Keratinocyte (primary cell): ENCODE results near the gene ARNT2.

Experiments
- EZH2 ChIP-seq: IDR thresholded peaks from one replicate; pipeline ENCODE4 v1.6.1; 2012; ENCODE audit warnings: inconsistent platforms, mild to moderate bottlenecking, low read length, moderate library complexity
- TF ChIP-seq, protein P1 (sequence below), 3 experiments: IDR thresholded peaks in 1 of 3; conservative IDR thresholded peaks in 1 of 3; optimal IDR thresholded peaks in 1 of 3; 2 replicates in 2 of 3; 3 replicates in 1 of 3; pipeline versions ENCODE3 to v1.5.1; 2011; ENCODE audit warnings: low read length in 3 of 3, mild to moderate bottlenecking in 3 of 3, moderate library complexity in 2 of 3, control low read depth in 1 of 3, inconsistent platforms in 1 of 3; ENCODE audit not compliant: insufficient read depth in 2 of 3; ENCODE audit errors: extremely low read depth in 1 of 3

GRCh38 chr15:80601256-80601655, 197.1 kb downstream of the ARNT2 start:
- TF ChIP-seq, protein P1, sequence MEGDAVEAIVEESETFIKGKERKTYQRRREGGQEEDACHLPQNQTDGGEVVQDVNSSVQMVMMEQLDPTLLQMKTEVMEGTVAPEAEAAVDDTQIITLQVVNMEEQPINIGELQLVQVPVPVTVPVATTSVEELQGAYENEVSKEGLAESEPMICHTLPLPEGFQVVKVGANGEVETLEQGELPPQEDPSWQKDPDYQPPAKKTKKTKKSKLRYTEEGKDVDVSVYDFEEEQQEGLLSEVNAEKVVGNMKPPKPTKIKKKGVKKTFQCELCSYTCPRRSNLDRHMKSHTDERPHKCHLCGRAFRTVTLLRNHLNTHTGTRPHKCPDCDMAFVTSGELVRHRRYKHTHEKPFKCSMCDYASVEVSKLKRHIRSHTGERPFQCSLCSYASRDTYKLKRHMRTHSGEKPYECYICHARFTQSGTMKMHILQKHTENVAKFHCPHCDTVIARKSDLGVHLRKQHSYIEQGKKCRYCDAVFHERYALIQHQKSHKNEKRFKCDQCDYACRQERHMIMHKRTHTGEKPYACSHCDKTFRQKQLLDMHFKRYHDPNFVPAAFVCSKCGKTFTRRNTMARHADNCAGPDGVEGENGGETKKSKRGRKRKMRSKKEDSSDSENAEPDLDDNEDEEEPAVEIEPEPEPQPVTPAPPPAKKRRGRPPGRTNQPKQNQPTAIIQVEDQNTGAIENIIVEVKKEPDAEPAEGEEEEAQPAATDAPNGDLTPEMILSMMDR (optimal IDR thresholded peaks at IDR 0.05 in 1 of 3, IDR thresholded peaks at IDR 0.05 in 1 of 3, conservative IDR thresholded peaks at IDR 0.05 in 1 of 3; ENCODE audit: extremely low read depth in 1 of 3, insufficient read depth in 2 of 3, low read length in 3 of 3): no peak
- no peak for TF ChIP-seq EZH2
